HG02571 (cell line): Measurements from ENCODE around the gene TMEM234.

Source experiments
- ATAC-seq: cut with Tn5 transposase; IDR thresholded peaks from one replicate; pipeline ENCODE4 v1.9.1; 2021; ENCODE audit warnings: mild to moderate bottlenecking, moderate library complexity; ENCODE audit not compliant: unreplicated experiment

The TMEM234 gene

GRCh38 chr1:32201011-32201855 is 20.9 kb downstream of the TMEM234 start:
- no peak for ATAC-seq

GRCh38 chr1:32200226-32201010 is 21.7 kb downstream of the TMEM234 start, which contains the start of gene CCDC28B:
Gene CCDC28B, plus strand, starts transcription at chr1:32200595. Its CDS starts 1,341 bp downstream, at chr1:32201936.
- ATAC-seq, result no peak

- ATAC-seq, result no peak
Observed at GRCh38 chr1:32199717-32200072, 22.5 kb downstream of the TMEM234 start.

- ATAC-seq, result no peak
Observed at GRCh38 chr1:32199043-32199716, 23.0 kb downstream of the TMEM234 start.

- ATAC-seq, result no peak
Observed at GRCh38 chr1:32198237-32199042, 23.7 kb downstream of the TMEM234 start.

GRCh38 chr1:32197837-32198236 is 24.3 kb downstream of the TMEM234 start:
- ATAC-seq, result no peak

- no peak for ATAC-seq
Observed at GRCh38 chr1:32197074-32197473, 25.1 kb downstream of the TMEM234 start.

GRCh38 chr1:32195972-32196823 is 26.0 kb downstream of the TMEM234 start:
- no peak for ATAC-seq

- ATAC-seq, result no peak
Observed at GRCh38 chr1:32195531-32195930, 26.6 kb downstream of the TMEM234 start.

GRCh38 chr1:32194984-32195383 is 27.2 kb downstream of the TMEM234 start:
- ATAC-seq, result no peak

GRCh38 chr1:32192220-32192948 is 29.8 kb downstream of the TMEM234 start:
- ATAC-seq, result no peak

GRCh38 chr1:32187850-32188249 is 34.3 kb downstream of the TMEM234 start:
- no peak for ATAC-seq

- ATAC-seq, result no peak
Observed at GRCh38 chr1:32186491-32186890, 35.7 kb downstream of the TMEM234 start.

GRCh38 chr1:32186077-32186476 is 36.1 kb downstream of the TMEM234 start:
- no peak for ATAC-seq

- no peak for ATAC-seq
Observed at GRCh38 chr1:32184650-32185049, 37.5 kb downstream of the TMEM234 start.

GRCh38 chr1:32182060-32182459 is 40.1 kb downstream of the TMEM234 start:
- no peak for ATAC-seq

- no peak for ATAC-seq
Observed at GRCh38 chr1:32181563-32181962, 40.6 kb downstream of the TMEM234 start.

GRCh38 chr1:32181065-32181464 is 41.1 kb downstream of the TMEM234 start:
- no peak for ATAC-seq
